T follicular helper cell (primary cell): ENCODE results near the gene CPZ.

Experiments
- DNase-seq: peaks from one replicate; pipeline ENCODE4 v3.0.0-alpha.2; 2020; ENCODE audit warnings: low read depth

Gene CPZ

DNA sequence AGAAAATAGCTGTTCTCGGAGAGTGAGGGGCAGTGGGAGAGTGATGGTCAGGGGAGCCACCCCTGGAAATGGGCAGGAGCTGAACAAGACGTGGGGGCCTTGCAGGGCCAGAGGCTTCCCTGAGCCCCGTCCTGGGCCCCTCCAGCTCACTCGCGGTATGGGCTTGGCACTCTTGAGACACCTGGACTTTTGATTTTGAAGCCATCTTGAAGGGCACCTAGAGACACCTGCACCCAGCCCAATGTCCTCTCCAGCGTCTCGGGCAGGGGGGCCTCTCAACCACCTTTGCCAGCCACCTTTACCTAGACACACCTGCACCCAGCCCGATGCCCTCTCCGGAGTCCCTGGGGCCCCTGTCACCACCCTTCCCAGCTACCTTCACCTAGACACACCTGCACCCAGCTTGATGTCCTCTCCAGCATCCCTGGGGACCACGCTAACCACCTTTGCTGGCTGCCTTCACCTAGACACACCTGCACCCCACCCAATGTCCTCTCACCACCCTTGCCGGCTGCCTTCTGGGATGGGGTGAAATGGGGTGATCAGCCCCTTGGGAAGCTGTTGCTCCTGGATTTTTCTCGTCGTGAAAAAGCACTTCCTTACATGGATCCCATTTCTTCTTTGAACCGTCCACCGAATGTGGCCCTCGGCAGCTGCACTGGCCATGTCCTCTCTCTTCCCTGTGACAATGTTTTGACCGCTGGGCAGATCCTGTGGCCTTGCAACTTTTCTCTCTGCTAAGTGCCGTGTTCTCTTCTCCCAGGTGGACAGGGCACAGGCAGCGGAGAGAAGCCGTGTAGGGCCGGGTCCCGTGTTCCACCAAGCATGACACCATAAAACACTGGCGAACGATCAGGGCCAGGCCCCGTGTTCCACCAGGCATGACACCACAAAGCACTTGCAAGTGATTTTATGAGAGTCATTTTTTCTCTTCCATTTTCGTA, 47.5 kb downstream of the CPZ start:
- no peak for DNase-seq

GRCh38 chr4:8640816-8641215, 48.3 kb downstream of the CPZ start:
- DNase-seq: no peak

DNA sequence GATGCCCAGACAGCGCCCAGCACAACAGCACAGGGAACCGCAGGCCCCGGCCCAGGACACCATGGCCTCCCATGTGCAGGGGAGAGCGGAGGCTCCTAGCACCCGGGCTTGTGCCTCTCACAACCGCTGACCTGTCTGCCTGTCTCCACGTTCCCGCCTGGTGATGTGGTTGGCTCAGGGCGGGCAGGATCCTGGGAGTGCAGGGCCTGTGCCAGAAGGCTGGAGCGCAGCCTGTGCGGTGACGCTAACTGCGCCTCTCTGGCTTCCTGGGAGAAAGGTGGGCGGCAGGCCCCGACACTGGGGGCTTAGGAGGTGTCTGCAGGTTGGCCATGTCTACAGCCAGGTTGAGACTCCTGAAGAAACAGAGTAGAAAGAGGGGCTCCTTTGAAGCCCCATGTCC, 48.7 kb downstream of the CPZ start:
- DNase-seq: no peak

DNA sequence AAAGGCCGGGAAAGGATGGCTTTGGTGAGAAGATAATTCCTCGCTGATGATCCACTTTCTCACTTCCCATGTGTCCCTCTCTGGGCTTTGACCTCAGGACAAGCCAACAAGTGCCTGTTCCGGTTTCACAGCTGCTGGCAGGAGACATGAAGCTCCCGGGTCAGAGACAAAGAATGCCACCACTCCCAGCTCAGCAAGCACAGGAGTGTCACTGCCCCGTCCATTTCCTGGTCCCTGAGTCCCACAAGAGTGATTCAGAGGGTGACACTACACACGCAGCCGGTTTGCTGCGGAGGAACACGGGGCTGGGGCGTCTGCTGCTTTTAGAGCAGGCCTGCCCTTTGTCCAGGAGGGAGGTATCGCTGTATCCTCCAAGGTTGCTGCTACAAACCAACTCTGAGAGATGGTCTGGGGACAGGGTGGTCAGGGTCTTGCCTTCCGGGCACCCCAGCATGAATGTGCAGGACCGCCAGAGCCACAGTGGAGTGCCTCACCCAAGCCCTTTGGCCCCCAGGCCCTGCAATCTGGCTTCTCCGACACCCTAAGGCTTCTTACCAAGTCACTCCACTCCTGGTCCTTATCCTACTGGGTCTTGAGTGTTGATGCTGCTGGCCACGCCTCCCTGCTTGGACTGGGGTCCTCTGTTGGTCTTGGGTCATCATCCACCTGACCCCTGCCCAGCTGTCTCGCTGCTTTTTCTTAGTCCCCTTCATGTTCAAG, 49.5 kb downstream of the CPZ start:
- no peak for DNase-seq

- no peak for DNase-seq
Measured at GRCh38 chr4:8642651-8643321, 50.2 kb downstream of the CPZ start.

DNA sequence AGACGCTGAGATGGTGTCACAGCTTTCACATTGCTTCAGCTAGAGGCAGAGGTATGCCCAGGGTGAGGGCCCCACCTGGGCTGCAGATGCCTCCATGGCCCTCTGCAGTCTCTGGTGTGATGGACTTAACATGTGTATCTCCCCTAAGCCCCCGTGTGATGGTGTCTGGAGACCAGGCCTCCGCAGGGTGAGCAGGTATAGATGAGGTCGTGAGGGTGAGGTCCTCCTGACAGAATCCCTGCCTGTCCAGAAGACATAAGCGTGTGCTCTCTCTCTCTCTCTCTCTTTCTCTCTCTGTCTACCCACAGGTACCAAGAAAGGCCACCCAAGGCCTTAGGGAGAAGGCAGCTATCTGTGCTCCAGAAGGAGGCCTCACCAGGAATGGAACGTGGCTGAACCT, 50.9 kb downstream of the CPZ start:
- DNase-seq: no peak

GRCh38 chr4:8643986-8644385, 51.4 kb downstream of the CPZ start:
- no peak for DNase-seq

DNA sequence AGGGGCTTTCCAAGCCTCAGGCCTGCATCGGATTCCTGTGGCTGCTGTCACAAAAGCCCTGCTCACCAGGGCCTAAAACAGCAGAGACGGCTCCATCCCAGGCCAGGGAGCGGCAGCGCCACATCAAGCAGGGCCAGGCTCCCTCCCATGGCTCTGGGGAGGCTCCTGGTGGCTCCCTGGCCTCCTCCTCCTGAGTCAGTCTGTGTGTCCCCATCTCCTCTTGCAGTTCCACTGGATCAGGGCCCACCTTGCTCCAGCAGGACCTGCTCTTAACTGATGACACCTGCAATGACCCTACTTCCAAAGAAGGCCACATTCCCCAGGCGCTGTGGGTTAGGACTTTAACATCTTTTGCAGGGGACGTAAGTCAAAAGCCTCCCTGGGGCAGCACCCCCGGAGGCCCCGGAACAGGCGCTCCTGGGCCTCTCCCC, 51.9 kb downstream of the CPZ start:
- no peak for DNase-seq

GRCh38 chr4:8644966-8645752, 52.6 kb downstream of the CPZ start:
- DNase-seq: no peak

DNA sequence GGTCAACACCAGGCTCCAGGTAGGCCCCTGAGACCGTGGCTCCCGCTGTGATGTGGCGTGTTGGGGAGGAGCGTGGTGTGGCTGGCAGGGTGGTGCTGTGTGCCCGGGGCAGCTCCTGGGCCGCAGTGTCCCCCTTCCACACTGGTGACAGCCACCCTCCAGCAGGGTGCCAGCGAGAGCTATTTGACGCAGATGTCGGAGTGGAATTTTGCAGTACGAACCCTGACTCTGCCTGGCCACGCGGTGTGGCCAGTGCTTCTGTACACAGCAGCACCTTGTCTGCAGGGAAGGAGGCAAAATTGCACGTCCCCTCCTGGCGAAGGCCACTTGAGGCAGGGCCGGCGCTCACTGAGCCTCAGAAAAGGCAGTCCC, 53.2 kb downstream of the CPZ start:
- DNase-seq: no peak

GRCh38 chr4:8646296-8647093, 53.9 kb downstream of the CPZ start:
- no peak for DNase-seq

- no peak for DNase-seq
Measured at GRCh38 chr4:8647094-8647570, 54.6 kb downstream of the CPZ start.

DNA sequence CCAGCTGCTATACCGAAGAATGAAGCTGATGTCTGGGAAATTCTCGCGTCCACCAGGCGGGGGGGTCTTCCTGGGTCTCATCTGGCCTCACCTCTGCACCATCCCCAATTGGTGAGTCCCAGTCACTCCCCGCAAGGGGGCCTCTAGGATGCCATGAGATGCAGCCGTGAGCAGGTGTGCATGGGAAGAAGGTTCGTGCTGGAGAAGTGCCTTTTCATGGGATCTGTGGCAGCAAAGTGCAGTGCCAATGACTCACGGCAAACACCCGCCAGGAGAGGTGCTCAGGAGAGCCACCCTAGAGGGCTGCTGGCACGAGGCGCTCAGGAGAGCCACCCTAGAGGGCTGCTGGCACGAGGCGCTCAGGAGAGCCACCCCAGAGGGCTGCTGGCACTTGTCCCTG, 55.1 kb downstream of the CPZ start:
- no peak for DNase-seq

- no peak for DNase-seq
Measured at GRCh38 chr4:8648296-8648695, 55.7 kb downstream of the CPZ start.

DNA sequence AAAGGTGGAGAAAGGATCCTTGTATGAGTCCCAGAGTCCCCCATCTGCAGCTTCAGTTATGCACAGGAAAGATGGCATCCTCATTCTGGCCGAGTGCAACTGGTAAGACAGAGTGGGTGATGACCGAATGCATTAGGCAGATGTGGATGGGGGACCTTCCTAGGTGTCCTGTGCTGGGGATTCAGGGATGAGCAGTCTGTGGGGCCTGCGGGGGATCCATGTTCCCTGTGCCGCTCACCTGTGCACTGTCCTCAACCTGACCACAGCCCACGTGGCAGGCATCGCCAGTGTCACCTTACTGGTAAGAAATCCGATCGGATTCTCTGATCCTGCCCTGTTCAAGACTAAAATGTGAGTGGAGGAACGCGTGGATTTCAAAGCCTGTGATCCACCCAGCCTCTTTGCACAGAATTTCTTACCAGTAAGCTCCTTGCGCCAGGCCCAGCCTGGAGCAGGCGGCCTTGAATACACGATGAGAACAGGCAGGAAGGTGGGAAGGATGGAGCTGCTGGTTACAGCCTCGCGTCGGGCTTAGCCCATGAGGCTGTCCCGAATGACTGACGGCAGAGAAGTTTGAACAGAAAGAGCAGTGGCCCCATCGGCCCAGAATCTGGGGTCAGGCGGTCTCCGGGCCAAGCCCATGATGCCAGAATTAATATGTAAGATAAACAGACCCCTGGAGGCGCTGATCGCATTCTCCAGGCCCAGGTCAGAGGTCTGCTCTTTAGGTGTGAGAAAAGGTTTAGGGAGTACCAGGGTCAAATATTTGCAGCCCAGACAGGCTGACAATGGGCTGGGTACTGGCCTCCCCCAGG, 56.5 kb downstream of the CPZ start:
- no peak for DNase-seq

DNA sequence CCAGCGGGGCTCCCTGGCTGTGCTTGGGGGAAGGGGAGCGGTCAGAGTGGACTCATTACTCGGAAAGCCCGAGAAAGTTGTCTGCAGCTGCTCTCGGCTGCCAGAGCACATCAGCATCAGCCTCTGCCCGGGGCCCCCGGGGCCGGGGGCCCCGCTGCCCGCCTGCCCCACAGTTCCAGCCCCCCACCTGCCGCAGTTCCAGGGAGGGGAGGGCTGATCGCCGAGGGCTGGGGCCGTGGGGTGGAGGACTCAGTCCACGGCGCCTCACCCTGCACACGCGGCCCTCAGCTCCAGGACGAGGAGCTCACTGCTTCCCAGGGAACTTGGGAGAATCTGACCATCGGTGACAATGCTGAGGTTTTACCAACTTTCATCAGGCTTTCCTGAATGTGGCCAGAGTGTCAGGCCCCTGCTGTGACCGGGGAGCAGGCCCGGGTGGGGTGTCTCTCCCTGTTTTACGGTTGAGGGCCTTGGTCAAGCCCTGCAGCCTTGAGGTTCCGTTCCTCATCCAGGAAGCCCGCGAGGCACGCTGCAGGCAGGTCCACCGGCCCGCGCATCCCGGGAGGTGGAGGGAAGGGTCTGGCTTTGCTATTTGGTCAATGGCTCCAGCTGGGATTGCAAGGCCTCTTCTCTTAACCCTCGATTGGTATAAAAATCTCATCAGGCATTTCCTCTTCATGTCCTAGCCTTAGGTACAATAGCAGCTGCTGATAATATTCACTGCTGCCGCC, 57.2 kb downstream of the CPZ start:
- no peak for DNase-seq

- no peak for DNase-seq
Measured at GRCh38 chr4:8651661-8652180, 59.2 kb downstream of the CPZ start.

DNA sequence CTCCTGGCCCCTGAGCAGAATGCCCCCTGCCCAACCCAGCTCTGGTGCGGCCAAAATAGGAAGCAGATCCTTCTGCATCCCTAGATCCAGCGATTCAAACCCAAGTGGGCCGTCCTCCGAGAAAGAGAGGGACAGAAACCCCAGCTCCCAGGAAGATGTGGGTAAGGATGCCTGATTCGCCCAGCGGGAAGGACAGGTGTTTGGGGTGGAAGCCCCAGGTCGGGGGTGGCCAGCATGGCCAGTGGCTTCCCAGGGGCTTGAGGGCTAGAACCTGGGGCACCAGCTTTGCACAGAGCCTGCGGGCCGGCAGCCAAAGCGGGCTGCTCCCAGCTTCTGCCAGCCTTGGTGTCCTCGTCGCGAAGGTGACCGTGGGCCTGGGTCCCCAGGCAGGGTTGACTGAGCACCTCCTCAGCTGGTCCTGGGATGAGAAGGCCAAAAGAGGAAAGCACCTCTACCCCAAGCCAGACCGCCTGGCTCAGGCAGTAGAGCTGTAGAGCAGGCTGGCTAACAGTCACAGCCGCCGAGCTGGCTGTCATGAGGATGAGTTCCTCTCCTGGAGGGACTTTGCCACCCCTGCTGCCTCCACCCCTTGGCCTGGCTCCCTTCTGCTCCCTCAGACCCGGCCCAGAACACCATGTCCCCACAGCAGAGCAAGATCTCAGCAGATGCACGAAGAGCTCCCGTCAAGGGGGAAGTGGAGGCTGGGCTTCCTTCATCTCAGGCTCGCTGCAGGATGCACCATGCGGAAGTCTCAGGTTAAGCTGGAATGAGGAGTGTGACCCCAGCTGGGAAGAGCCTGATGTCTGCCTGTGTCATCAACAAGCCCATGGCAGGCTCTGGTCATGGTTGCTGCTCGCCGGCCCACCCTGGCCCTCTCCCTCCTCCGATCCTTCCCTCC, 59.9 kb downstream of the CPZ start:
- DNase-seq: no peak
